Central memory CD8-positive, alpha-beta T cell (primary cell): Measurements from ENCODE around the gene CD300H.

Experiments
- ATAC-seq: fragments of 150-1000 bp; cut with Tn5 transposase; replicated peaks from 2 replicates; pipeline ENCODE4 v1.10.0; 2022; ENCODE audit warnings: mild to moderate bottlenecking, moderate FRiP score, moderate number of reproducible peaks; ENCODE audit not compliant: poor library complexity, severe bottlenecking; ENCODE audit errors: extremely low read depth
- DNase-seq, 2 donors: peaks; one replicate each; pipeline ENCODE4 v3.0.0; 2021; ENCODE audit warnings: low spot score in 2 of 2
- H3K27ac Mint-ChIP-seq: one replicate; pipeline ENCODE4 v1.8.0; 2022; ENCODE audit warnings: low read depth, mild to moderate bottlenecking, moderate library complexity, mixed read lengths
- H3K27me3 Mint-ChIP-seq: one replicate; pipeline ENCODE4 v1.8.0; 2022; ENCODE audit warnings: mixed read lengths
- H3K36me3 Mint-ChIP-seq: one replicate; pipeline ENCODE4 v1.8.0; 2022; ENCODE audit warnings: mild to moderate bottlenecking, moderate library complexity, mixed read lengths; ENCODE audit not compliant: insufficient read depth
- H3K4me1 Mint-ChIP-seq: one replicate; pipeline ENCODE4 v1.8.0; 2022; ENCODE audit warnings: mixed read lengths
- H3K4me3 Mint-ChIP-seq: one replicate; pipeline ENCODE4 v1.8.0; 2022; ENCODE audit warnings: mild to moderate bottlenecking, moderate library complexity, mixed read lengths
- H3K9me3 Mint-ChIP-seq: one replicate; pipeline ENCODE4 v1.8.0; 2022; ENCODE audit warnings: mixed read lengths

Gene CD300H

GRCh38 chr17:74543891-74544760, 23.2 kb downstream of the CD300H start:
- ATAC-seq (no peak), DNase-seq (no peak)
- no peak overlapping the region for H3K4me3 Mint-ChIP-seq
- no peaks in the 10 kb centered on the region for H3K36me3 Mint-ChIP-seq
- H3K27me3 Mint-ChIP-seq, result peaks cover 42% of the 10 kb centered on the region
- no peaks in the 10 kb centered on the region for H3K9me3 Mint-ChIP-seq
- no peak overlapping the region for H3K27ac Mint-ChIP-seq
- H3K4me1 Mint-ChIP-seq, result peaks cover 7% of the 10 kb centered on the region

GRCh38 chr17:74543406-74543805, 23.9 kb downstream of the CD300H start:
- H3K36me3 Mint-ChIP-seq, result no peaks in the 10 kb centered on the region
- H3K9me3 Mint-ChIP-seq, result no peaks in the 10 kb centered on the region

GRCh38 chr17:74542727-74543383, 24.5 kb downstream of the CD300H start:
- Mint-ChIP-seq H3K4me1 (peaks cover 2% of the 10 kb centered on the region), H3K27me3 (peaks cover 34% of the 10 kb centered on the region), H3K9me3 (no peaks in the 10 kb centered on the region), H3K27ac (no peak overlapping the region), H3K36me3 (no peaks in the 10 kb centered on the region), H3K4me3 (no peak overlapping the region)
- DNase-seq (no peak), ATAC-seq (no peak)

More at GRCh38 chr17:74543406-74543805, 23.9 kb downstream of the CD300H start:
- peaks cover 39% of the 10 kb centered on the region for H3K27me3 Mint-ChIP-seq
- DNase-seq (no peak), ATAC-seq (no peak)
- H3K4me3 Mint-ChIP-seq, result no peak overlapping the region
- peaks cover 7% of the 10 kb centered on the region for H3K4me1 Mint-ChIP-seq
- no peak overlapping the region for H3K27ac Mint-ChIP-seq

GRCh38 chr17:74542166-74542565, 25.1 kb downstream of the CD300H start:
- H3K27ac Mint-ChIP-seq, result no peak overlapping the region
- no peak overlapping the region for H3K4me3 Mint-ChIP-seq
- peaks cover 35% of the 10 kb centered on the region for H3K27me3 Mint-ChIP-seq
- no peak for ATAC-seq
- no peaks in the 10 kb centered on the region for H3K36me3 Mint-ChIP-seq
- H3K4me1 Mint-ChIP-seq, result no peaks in the 10 kb centered on the region
- DNase-seq, result no peak
- no peaks in the 10 kb centered on the region for H3K9me3 Mint-ChIP-seq

GRCh38 chr17:74541176-74542111, 25.9 kb downstream of the CD300H start:
- Mint-ChIP-seq H3K27me3 (peaks cover 43% of the 10 kb centered on the region), H3K9me3 (no peaks in the 10 kb centered on the region), H3K4me3 (no peak overlapping the region), H3K27ac (no peak overlapping the region), H3K4me1 (no peaks in the 10 kb centered on the region), H3K36me3 (no peaks in the 10 kb centered on the region)
- ATAC-seq (no peak), DNase-seq (no peak)

DNA sequence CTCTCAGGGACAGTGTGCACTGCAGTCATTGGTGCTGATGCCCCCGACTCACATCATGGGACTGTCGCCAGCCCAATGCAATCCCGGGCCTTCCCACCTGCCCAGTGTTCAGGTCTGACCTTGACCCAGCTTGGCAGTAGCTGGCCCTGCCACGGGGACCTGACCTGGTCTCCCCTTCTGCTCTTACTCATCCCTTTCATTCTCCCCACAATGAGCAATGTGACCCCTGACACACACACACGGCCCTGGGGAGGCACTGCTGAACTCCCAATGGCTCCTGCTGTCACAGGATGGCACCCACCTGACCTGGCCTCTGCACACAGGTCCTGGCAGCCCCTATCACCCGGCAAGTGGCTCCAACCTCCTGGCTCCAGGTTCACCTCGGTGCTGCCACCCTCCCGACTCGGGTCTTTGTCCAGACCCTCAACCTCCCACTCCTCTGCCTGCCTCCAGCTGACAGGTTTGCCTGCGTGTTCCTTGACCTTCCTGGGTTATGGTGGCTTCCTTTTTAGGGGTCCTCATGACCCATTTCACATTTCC, 28.0 kb downstream of the CD300H start:
- Mint-ChIP-seq H3K4me3 (no peak overlapping the region), H3K4me1 (no peaks in the 10 kb centered on the region), H3K27me3 (peaks cover 58% of the 10 kb centered on the region), H3K27ac (no peak overlapping the region), H3K36me3 (no peaks in the 10 kb centered on the region), H3K9me3 (no peaks in the 10 kb centered on the region)
- DNase-seq (no peak), ATAC-seq (no peak)

DNA sequence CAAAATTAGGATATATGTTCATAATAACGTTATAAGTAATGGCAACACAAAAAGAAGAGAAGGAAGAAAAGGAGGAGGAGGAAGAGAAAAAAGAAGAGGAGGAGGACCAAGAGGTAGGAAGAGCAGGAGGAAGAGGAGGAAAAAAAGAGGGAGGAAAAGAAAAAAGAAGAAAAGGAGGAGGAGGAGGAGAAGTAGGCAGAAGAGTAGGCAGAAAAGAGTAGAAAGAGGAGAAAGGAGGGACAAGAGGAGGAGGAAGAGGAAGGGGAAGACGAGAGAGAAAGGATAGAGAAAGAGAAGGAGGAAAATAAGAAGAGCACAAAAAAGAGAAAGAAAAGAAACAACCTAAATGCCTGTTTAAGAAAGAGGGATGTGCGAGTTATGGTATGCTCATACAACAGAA, 30.4 kb downstream of the CD300H start:
- Mint-ChIP-seq H3K36me3 (no peaks in the 10 kb centered on the region), H3K4me1 (peaks cover 6% of the 10 kb centered on the region), H3K27ac (no peak overlapping the region), H3K4me3 (no peak overlapping the region), H3K9me3 (no peaks in the 10 kb centered on the region), H3K27me3 (peaks cover 72% of the 10 kb centered on the region)
- ATAC-seq (no peak), DNase-seq (no peak)

DNA sequence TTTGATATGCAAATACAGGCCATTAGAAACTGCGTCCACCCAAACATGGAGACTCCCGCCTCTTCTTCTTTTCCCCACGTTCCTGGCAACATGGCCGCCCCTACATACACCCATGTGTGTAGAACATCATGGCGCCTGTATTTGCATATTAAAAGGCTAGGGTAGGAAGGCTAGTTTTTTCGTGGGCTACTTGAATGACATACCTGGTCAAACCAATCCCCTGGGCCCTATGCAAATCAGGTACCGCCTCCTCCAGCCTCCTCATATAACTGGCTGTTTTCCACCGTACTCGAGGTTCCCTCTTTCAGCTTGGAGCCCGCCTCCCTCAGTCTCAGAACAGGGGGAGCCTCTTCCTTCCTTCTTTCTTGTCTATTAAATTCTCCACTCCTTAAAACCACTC, 35.2 kb downstream of the CD300H start:
- peak overlapping the region; percentile 3 for H3K4me3 Mint-ChIP-seq
- no peak overlapping the region for H3K27ac Mint-ChIP-seq
- no peaks in the 10 kb centered on the region for H3K9me3 Mint-ChIP-seq
- H3K27me3 Mint-ChIP-seq, result peaks cover 71% of the 10 kb centered on the region
- ATAC-seq, result peak; percentile 43
- peaks cover 6% of the 10 kb centered on the region for H3K4me1 Mint-ChIP-seq
- no peak for DNase-seq
- H3K36me3 Mint-ChIP-seq, result no peaks in the 10 kb centered on the region

DNA sequence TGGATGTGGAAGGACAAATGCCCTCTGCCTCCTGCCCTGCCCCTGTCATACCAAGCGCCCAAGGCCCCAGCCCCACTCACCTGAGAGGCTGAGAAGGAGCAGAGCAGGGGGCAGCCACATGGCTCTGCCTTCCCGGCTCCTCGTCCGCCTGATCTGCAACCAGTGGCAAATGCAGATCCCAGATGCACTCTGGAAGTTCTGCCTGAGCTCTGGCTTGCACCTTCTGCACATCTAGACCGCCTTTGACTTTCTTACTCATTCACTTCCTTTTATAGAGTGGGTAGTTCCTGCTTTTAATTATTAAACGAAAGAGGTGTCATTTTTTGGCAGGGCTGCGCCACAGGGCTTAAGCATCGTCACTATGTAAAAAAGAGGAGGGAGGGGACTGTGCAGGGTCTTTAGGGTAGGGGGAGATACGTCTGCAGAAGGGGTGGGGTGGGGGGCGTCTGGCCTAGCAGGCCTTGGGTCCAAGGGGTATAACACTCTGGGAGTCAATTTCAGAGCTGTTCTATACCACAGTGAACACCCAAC, 36.0 kb downstream of the CD300H start, which contains the start of gene CD300LB:
Gene CD300LB, minus strand, starts transcription at position 245 of the 531 bp plus-strand sequence. Its CDS starts 125 bp downstream, at position 120.
- peak; percentile 24 for ATAC-seq
- Mint-ChIP-seq H3K27me3 (peaks cover 71% of the 10 kb centered on the region), H3K36me3 (no peaks in the 10 kb centered on the region), H3K4me1 (peaks cover 6% of the 10 kb centered on the region), H3K27ac (no peak within 1 kb of the TSS), H3K4me3 (peak within 1 kb of the TSS; percentile 9), H3K9me3 (no peaks in the 10 kb centered on the region)
- DNase-seq, result no peak

GRCh38 chr17:74530831-74531150, 36.5 kb downstream of the CD300H start:
- Mint-ChIP-seq H3K27ac (no peak overlapping the region), H3K4me1 (peaks cover 6% of the 10 kb centered on the region), H3K4me3 (no peak overlapping the region), H3K27me3 (peaks cover 71% of the 10 kb centered on the region), H3K9me3 (no peaks in the 10 kb centered on the region), H3K36me3 (no peaks in the 10 kb centered on the region)
- ATAC-seq (no peak), DNase-seq (no peak)

DNA sequence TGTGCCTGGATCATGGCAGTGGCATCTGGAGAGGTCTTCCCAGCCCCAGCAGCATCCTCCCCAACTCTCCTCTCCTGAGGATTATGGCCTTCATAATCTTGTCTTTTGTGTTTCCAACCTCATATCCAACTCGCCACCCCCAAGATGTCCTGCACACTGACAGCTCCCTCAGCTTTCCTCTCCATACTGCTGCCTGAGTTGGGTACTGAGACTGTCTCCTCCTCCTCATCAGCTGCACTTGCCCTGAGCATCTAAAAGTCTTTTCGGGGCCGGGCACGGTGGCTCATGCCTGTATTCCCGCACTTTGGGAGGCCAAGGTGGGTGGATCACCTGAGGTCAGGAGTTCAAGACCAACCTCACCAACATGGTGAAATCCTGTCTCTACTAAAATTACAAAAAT, 38.1 kb downstream of the CD300H start:
- ATAC-seq, result no peak
- no peak for DNase-seq
- H3K9me3 Mint-ChIP-seq, result no peaks in the 10 kb centered on the region
- H3K4me1 Mint-ChIP-seq, result peaks cover 6% of the 10 kb centered on the region
- H3K4me3 Mint-ChIP-seq, result no peak overlapping the region
- H3K27me3 Mint-ChIP-seq, result peaks cover 76% of the 10 kb centered on the region
- H3K36me3 Mint-ChIP-seq, result no peaks in the 10 kb centered on the region
- no peak overlapping the region for H3K27ac Mint-ChIP-seq
